ENCODE data around the gene OR8B3.
"Not testable (repeated sequence)": the region's sequence is repeated elsewhere in the genome, so short reads cannot be mapped to it uniquely, and the experiment has no call there.

Gene OR8B3

DNA sequence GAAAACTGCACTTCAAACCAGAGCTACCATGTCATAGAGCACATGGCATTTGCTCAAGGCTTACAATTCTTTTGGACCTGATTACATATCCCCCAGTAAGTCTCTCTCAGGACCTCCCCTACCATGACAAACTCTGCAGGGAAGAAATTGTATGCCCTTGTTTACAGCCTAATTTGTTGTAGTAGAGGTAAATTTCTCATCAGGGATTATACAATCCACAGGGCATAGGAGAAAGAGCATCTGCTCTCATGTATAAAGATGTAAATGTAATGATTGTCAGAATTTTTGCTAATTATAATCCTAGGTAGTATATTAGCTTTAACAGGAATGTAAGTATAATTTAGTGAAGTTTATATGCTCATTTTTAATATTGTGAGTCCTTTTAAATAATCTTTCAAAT, at the start of gene OR8B3:
OR8B3 (minus strand) TSS at position 101 of the 400 bp plus-strand sequence. CDS start 1,673 bp downstream, outside the sequence.
- DNase-seq (ENCODE audit: low read depth in 3 of 3, low spot score in 1 of 3): no peak

DNA sequence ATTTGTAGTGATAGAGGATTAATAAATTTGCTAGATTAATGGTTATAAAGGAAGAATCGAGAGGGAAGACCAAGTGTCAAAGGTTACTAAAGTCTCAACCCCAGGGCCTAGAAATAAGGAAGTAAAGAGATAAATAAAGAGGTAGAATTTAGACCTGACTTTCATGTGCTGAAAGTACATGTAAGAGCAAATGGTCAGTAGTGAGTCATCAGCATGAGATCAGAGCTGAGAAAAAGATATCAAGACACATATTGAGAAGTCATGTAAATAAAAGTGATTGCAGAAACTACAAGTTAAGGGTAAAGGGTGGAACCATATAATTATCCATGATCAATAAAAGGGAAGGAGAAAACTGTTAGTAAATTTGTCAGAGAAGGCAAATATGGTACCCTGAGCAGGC, 48.1 kb upstream of the OR8B3 start:
- DNase-seq (ENCODE audit: low read depth in 3 of 3, low spot score in 1 of 3): no peak

DNA sequence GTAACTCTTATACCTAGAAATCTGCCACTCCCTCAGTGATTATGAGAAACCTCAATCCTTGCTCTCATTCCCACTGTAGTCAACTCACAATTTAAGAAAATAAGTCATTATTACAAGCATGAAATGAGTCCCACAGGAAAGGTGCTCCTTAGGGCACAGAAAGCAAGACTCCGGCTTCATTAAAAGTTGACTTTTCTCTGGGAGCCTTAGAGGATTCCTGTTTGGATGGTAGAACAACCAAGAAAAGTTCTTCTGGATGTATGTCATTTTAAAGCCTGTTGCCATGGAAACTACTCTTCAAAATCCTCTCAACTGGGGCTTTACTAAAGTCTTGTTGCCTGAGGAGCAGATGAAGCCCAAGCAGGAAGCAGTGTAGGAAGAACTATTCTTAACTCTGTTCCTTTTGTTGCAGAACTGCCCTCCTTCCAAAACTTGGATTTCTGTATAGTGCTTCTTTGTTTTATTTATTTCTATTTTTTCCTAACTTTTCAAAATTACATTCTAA, 46.9 kb upstream of the OR8B3 start, which contains the start of gene OR8B8:
OR8B8 (minus strand) TSS at position 51 of the 505 bp plus-strand sequence. CDS start 4,611 bp downstream, outside the sequence.
- no peak for DNase-seq (ENCODE audit: low read depth in 3 of 3, low spot score in 1 of 3)

DNA sequence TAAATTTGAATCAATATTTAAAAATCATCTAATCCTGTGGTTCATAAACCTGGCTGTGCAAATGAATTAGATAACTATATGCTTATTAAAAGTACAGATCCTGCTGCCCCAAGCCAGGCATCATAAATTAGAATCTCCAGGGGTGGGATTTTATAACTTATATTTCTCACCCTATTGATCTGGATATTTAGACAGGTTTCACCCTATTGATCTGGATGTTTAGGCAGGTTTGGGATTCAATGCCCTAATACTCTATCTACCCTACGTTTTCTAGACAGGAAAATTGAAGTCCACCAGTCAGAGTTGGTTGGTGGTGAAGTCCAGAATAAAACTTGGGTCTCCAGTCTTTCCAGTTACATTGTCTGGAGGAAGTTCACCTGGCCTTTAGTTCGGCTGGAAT, 44.0 kb upstream of the OR8B3 start:
- no peak for DNase-seq (ENCODE audit: low read depth in 3 of 3, low spot score in 1 of 3)

GRCh38 chr11:124442442-124442841, 43.6 kb upstream of the OR8B3 start:
- DNase-seq (ENCODE audit: low read depth in 3 of 3, low spot score in 1 of 3): no peak

GRCh38 chr11:124441519-124441918, 42.7 kb upstream of the OR8B3 start:
- no peak for DNase-seq (ENCODE audit: low read depth in 3 of 3, low spot score in 1 of 3)

- no peak for DNase-seq (ENCODE audit: low read depth in 3 of 3, low spot score in 1 of 3)
Observed at GRCh38 chr11:124441081-124441480, 42.3 kb upstream of the OR8B3 start.

- no peak for DNase-seq (ENCODE audit: low read depth in 3 of 3, low spot score in 1 of 3)
Observed at GRCh38 chr11:124440608-124441007, 41.8 kb upstream of the OR8B3 start.

DNA sequence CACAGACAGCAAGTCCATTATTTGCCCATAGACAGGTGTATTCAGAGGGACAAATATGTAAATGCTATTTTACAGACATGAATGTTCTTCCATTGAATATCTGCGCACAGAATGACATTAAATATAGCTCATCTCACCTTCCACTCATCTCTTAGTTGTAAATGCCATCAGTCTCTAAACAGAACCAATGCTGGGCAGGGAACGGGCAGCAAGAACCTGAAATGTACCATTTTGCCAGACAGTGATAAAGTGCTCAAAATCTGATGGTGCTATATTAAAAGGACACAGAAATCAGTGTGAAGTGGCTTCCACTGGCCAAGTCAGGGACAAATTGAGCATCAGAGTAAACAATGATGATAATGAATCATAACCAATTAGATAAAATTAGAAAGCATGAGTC, 35.9 kb upstream of the OR8B3 start:
- DNase-seq (ENCODE audit: low read depth in 3 of 3, low spot score in 1 of 3): no peak

DNA sequence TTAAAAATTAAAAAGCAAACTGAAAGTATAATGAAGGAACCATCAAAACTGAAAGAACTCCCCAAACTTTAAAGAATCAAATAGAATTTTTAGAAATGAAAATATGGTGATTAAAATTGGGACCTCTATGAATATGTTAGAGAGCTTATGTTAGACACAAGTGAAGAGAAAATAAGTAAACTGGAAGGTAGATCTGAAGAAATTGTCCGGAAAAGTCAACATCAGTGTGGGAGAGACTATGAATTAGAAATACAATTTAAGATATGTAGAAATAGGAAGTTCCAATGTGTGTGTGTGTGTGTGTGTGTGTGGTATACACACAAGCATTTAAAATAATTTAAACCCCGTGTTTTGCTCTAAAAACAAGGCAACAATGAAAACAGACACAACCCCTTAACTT, 30.8 kb upstream of the OR8B3 start:
- DNase-seq (ENCODE audit: low read depth in 3 of 3, low spot score in 1 of 3): no peak

DNA sequence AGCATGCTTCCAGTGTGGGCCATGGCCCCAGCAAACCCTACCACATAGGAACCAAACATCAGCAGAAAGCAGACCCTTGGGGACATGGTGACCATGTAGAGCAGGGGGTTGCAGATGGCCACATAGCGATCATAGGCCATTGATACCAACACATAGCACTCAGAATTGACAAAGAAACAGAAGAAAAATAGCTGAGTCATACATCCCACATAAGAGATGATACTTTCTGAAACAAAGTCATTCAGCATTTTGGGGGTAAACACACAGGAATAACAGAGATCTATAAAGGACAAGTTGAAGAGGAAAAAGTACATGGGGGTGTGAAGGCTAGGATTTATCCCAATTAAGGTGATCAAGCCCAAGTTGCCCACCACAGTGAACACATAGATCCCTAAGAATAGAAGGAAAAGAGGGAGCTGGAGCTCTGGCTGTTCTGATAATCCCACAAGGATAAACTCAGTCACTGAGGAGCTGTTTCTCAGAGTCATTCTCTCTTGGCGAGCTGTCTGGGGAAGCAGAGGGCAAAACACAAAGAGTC, 25.6 kb upstream of the OR8B3 start, which contains the start of gene OR8B4:
OR8B4 (minus strand) TSS at position 488 of the 538 bp plus-strand sequence; CDS start at position 488, 0 bp downstream.
- no peak for DNase-seq (ENCODE audit: low read depth in 3 of 3, low spot score in 1 of 3)

- DNase-seq (ENCODE audit: low read depth in 3 of 3, low spot score in 1 of 3): no peak
Observed at GRCh38 chr11:124421043-124421442, 22.2 kb upstream of the OR8B3 start.

- DNase-seq (ENCODE audit: low read depth in 3 of 3, low spot score in 1 of 3): no peak
Observed at GRCh38 chr11:124415356-124415923, 16.6 kb upstream of the OR8B3 start.

DNA sequence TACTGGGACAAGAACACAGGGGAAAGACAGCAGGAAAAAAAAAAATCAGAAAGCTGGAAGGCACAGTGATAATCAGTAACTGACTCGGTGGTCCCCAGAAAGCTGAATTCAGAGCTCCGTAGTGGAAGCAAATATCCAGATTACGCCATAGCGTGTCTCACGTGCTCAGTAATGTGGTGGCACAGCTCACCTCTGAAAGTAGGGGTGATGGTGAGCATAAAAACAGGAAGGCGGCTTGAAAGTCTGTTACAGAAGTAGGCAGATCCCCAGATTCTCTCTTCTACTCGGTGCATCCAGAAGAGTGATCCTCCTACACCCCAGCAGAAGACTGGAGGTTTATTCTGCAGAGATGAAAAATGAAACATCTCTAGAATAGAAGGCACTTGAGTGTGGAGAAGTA, 11.1 kb upstream of the OR8B3 start:
- DNase-seq (ENCODE audit: low read depth in 3 of 3, low spot score in 1 of 3): no peak

GRCh38 chr11:124405581-124405980, 6.8 kb upstream of the OR8B3 start:
- no peak for DNase-seq (ENCODE audit: low read depth in 3 of 3, low spot score in 1 of 3)

DNA sequence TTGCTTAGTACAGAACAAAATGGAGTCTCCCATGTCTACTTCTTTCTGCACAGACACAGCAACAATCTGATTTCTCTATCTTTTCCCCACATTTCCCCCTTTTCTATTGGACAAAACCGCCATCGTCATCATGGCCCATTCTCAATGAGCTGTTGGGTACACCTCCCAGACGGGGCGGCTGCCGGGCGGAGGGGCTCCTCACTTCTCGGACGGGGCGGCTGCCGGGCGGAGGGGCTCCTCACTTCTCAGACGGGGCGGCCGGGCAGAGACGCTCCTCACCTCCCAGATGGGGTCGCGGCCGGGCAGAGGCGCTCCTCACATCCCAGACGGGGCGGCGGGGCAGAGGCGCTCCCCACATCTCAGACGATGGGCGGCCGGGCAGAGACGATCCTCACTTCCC, 4.4 kb upstream of the OR8B3 start:
- not testable (repeated sequence) for DNase-seq (ENCODE audit: low read depth in 3 of 3, low spot score in 1 of 3)

GRCh38 chr11:124402326-124402922, 3.6 kb upstream of the OR8B3 start:
- no peak for DNase-seq (ENCODE audit: low read depth in 3 of 3, low spot score in 1 of 3)

DNA sequence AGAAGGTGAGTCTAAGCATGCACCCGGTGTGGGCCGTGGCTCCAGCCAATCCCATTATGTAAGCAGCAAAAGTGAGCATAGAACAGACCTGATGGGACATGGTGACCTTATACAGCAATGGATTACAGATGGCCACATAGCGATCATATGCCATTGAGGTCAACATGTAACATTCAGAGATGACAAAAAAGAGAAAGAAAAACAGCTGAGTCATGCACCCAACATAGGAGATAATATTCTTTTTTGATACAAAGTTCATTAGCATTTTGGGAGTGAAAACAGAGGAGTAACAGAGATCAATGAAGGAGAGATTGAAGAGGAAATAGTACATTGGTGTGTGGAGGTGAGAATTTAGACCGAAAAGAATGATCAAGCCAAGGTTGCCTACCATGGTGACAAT, 2.0 kb downstream of the OR8B3 start:
- not testable (repeated sequence) for DNase-seq (ENCODE audit: low read depth in 3 of 3, low spot score in 1 of 3)

DNA sequence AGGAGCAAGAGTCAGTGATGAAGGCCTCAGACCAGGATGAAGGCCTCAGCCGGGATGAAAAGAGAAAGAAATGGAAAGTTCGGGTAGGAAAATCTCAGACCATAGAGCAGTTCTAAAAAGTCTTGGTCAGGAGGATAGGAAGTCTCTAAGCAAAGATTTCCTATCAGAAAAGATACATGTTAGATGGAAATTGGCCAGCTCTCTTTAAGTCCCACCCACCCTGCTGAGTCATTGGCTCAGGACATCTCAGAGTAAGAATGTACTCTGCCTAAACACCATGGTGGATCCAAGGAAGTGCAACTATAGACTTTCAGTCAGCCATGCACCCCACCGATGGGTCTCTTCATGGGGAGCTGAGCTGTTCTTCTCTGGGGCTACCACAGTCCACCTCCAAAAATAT, 4.4 kb downstream of the OR8B3 start:
- DNase-seq (ENCODE audit: low read depth in 3 of 3, low spot score in 1 of 3): no peak

DNA sequence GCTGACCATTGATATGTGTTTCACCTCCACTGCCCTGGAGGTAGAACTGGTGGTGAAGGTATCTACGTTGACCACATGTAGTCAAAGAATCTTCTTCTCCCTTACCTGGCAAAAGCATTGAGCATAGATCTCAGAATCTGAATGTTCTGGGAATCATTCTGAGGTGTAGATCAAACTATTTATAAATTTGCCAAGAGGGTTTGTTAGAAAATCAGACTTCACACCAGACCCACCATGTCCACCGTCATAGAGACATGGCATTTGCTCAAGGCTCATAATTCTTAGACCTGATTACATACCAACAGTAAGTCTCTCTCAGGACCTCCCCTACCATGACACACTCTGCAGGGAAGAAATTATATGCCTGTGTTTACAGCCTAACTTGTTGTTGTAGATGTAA, 14.4 kb downstream of the OR8B3 start, which contains the start of gene OR8B2:
OR8B2 (minus strand) TSS at position 101 of the 400 bp plus-strand sequence. CDS start 1,156 bp downstream, outside the sequence.
- no peak for DNase-seq (ENCODE audit: low read depth in 3 of 3, low spot score in 1 of 3)

DNA sequence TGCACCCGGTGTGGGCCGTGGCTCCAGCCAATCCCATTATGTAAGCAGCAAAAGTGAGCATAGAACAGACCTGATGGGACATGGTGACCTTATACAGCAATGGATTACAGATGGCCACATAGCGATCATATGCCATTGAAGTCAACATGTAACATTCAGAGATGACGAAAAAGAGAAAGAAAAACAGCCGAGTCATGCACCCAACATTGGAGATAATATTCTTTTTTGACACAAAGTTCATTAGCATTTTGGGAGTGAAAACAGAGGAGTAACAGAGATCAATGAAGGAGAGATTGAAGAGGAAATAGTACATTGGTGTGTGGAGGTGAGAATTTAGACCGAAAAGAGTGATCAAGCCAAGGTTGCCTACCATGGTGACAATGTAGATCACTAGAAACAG, 16.0 kb downstream of the OR8B3 start:
- not testable (repeated sequence) for DNase-seq (ENCODE audit: low read depth in 3 of 3, low spot score in 1 of 3)

GRCh38 chr11:124380585-124380984, 18.2 kb downstream of the OR8B3 start:
- DNase-seq (ENCODE audit: low read depth in 3 of 3, low spot score in 1 of 3): no peak

All from stimulated activated CD4-positive, alpha-beta T cell treated with anti-CD3 and anti-CD28 coated beads, TNF-alpha, amount 100 ng/mL, for 1 hour (primary cell).